Natural killer cell (primary cell): ENCODE measurements around the gene ATP8B3. TPM values are rescaled to one million over a fixed set of nuclear protein-coding genes. Genes with fewer than 3 reads are reported as not detected.

Source experiments
- ATAC-seq, 3 donors: fragments of 150-1000 bp in 2 of 3; fragments of 200-7000 bp in 1 of 3; cut with Tn5 transposase; 1 replicate in 1 of 3; 2 replicates in 2 of 3; pipeline ENCODE4 v1.10.0; 2021; ENCODE audit warnings: mild to moderate bottlenecking in 2 of 3, moderate library complexity in 2 of 3
- DNase-seq, 2 donors: peaks; one replicate each; pipeline versions ENCODE4 v3.0.0 to v3.0.0-alpha.2; 2013 to 2021; ENCODE audit warnings: mixed read lengths in 1 of 2
- H3K27ac ChIP-seq: one replicate; pipeline ENCODE4 v1.5.1; 2013; ENCODE audit warnings: mild to moderate bottlenecking, low read length
- H3K27me3 ChIP-seq: one replicate; pipeline ENCODE4 v1.6.1; 2013; ENCODE audit warnings: low read length; ENCODE audit not compliant: control insufficient read depth, insufficient read depth
- H3K36me3 ChIP-seq: one replicate; pipeline ENCODE4 v1.6.1; 2013; ENCODE audit warnings: low read length; ENCODE audit not compliant: control insufficient read depth, insufficient read depth
- H3K4me1 ChIP-seq: one replicate; pipeline ENCODE4 v1.6.1; 2013; ENCODE audit warnings: low read length; ENCODE audit not compliant: control insufficient read depth, insufficient read depth
- H3K4me3 ChIP-seq: one replicate; pipeline ENCODE4 v1.5.1; 2013; ENCODE audit warnings: low read length
- H3K9me3 ChIP-seq: one replicate; pipeline ENCODE4 v1.6.1; 2013; ENCODE audit warnings: low read length; ENCODE audit not compliant: control insufficient read depth, insufficient read depth
- H3K27ac Mint-ChIP-seq, 2 donors: one replicate each; pipeline ENCODE4 v1.8.0; 2022; ENCODE audit warnings: mild to moderate bottlenecking in 2 of 2, mixed read lengths in 2 of 2, moderate library complexity in 1 of 2
- H3K27me3 Mint-ChIP-seq, 2 donors: one replicate each; pipeline ENCODE4 v1.8.0; 2022; ENCODE audit warnings: low read depth in 2 of 2, mixed read lengths in 2 of 2
- H3K36me3 Mint-ChIP-seq: one replicate; pipeline ENCODE4 v1.8.0; 2022; ENCODE audit warnings: mixed read lengths
- H3K4me1 Mint-ChIP-seq, 2 donors: one replicate each; pipeline ENCODE4 v1.8.0; 2022; ENCODE audit warnings: mixed read lengths in 2 of 2
- H3K4me3 Mint-ChIP-seq: one replicate; pipeline ENCODE4 v1.8.0; 2022; ENCODE audit warnings: mild to moderate bottlenecking, moderate library complexity, mixed read lengths
- H3K9me3 Mint-ChIP-seq, 2 donors: one replicate each; pipeline ENCODE4 v1.8.0; 2022; ENCODE audit warnings: mixed read lengths in 2 of 2
- CTCF ChIP-seq: fragments of 200-600 bp; IDR thresholded peaks from one replicate; pipeline ENCODE4 v1.8.0; 2022; ENCODE audit warnings: antibody characterized with exemption
- WGBS: methylation state at CpG from one replicate; pipeline ENCODE4 v1.1.7; 2013; ENCODE audit warnings: missing lambda C conversion rate; ENCODE audit not compliant: insufficient coverage; 5-methylcytosine and 5-hydroxymethylcytosine counted together
- intact Hi-C: fragments of 100-400 bp; cut with micrococcal nuclease; formaldehyde crosslinking; loops from one replicate; pipeline ENCODE4 v1.14.2; 2022
- total RNA-seq, 4 donors: library from RNA; stranded (reverse); fragments of 120-200 nt in 1 of 4; gene quantifications; one replicate each; pipeline versions ENCODE4 v1.2.3 to v1.2.4, GENCODE V29; 2013 to 2022

The ATP8B3 gene
- total RNA-seq, 3 donors from 2014 or later (not counting 1 experiment from before 2014, with no cell fraction given): 5.3 to 11.5 (median 11.2) TPM

DNA sequence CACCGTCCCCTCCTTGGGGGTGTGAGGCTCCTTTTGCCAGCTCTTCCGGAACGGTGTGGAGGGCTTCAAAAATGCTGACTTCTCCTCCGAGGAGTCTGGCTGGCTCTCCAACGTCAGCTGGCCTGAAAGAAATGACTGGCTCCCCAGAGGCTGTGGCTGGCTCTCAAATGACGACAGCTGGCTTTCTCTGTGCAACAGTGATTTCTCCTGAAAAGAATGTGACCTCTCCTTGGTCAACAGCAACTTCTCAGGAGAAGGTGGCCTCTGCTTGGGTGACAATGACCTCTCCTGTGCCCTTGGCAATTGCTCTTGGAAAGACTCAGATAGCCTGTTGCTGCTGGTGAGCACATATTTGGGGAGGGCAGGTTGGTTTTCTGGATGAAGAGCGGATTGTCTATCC, 29.6 kb downstream of the ATP8B3 start:
- WGBS: 87% methylated on average over 7 of the region's 7 CpGs
- Mint-ChIP-seq H3K27me3 (peaks cover 10 to 29% of the 10 kb centered on the region in 2 donors), H3K27ac (no peak overlapping the region), H3K4me3 (no peak overlapping the region), H3K9me3 (no peaks in the 10 kb centered on the region), H3K4me1 (no peaks in the 10 kb centered on the region), H3K36me3 (no peaks in the 10 kb centered on the region)
- Histone ChIP-seq H3K4me3 (no peak overlapping the region), H3K27ac (no peak overlapping the region), H3K9me3 (peaks cover 9% of the 10 kb centered on the region), H3K36me3 (no peaks in the 10 kb centered on the region), H3K4me1 (no peaks in the 10 kb centered on the region), H3K27me3 (peaks cover 15% of the 10 kb centered on the region)
- no peak for TF ChIP-seq CTCF
- DNase-seq: no peak
- intact Hi-C loops: no loop called here
- ATAC-seq: no peak

- Histone ChIP-seq H3K27ac (no peak overlapping the region), H3K9me3 (peaks cover 12% of the 10 kb centered on the region), H3K27me3 (peaks cover 24% of the 10 kb centered on the region), H3K4me1 (no peaks in the 10 kb centered on the region), H3K36me3 (no peaks in the 10 kb centered on the region), H3K4me3 (no peak overlapping the region)
- WGBS: 45% methylated on average over 10 of the region's 14 CpGs
- no peak overlapping the region for H3K4me3 Mint-ChIP-seq
- no peaks in the 10 kb centered on the region for H3K36me3 Mint-ChIP-seq
- no peak overlapping the region for H3K27ac Mint-ChIP-seq
- no peak for TF ChIP-seq CTCF
- no peak for DNase-seq
- intact Hi-C loops: no loop called here
- ATAC-seq: no peak
- peaks cover 21 to 39% of the 10 kb centered on the region in 2 donors for H3K27me3 Mint-ChIP-seq
- H3K4me1 Mint-ChIP-seq: no peaks in the 10 kb centered on the region
- H3K9me3 Mint-ChIP-seq: no peaks in the 10 kb centered on the region
Measured at GRCh38 chr19:1780272-1780958, 31.7 kb downstream of the ATP8B3 start.

- 33% methylated on average over 16 of the region's 16 CpGs for WGBS
- Mint-ChIP-seq H3K36me3 (no peaks in the 10 kb centered on the region), H3K27me3 (peaks cover 21 to 42% of the 10 kb centered on the region in 2 donors), H3K27ac (no peak overlapping the region), H3K4me3 (no peak overlapping the region), H3K4me1 (no peaks in the 10 kb centered on the region), H3K9me3 (no peaks in the 10 kb centered on the region)
- no peaks in the 10 kb centered on the region for H3K36me3 ChIP-seq
- no peak overlapping the region for H3K27ac ChIP-seq
- no peaks in the 10 kb centered on the region for H3K4me1 ChIP-seq
- no peak overlapping the region for H3K4me3 ChIP-seq
- intact Hi-C loops: no loop called here
- ATAC-seq (no peak), DNase-seq (no peak)
- peaks cover 13% of the 10 kb centered on the region for H3K9me3 ChIP-seq
- H3K27me3 ChIP-seq: peaks cover 28% of the 10 kb centered on the region
- no peak for TF ChIP-seq CTCF
Measured at GRCh38 chr19:1779574-1779973, 32.5 kb downstream of the ATP8B3 start.

DNA sequence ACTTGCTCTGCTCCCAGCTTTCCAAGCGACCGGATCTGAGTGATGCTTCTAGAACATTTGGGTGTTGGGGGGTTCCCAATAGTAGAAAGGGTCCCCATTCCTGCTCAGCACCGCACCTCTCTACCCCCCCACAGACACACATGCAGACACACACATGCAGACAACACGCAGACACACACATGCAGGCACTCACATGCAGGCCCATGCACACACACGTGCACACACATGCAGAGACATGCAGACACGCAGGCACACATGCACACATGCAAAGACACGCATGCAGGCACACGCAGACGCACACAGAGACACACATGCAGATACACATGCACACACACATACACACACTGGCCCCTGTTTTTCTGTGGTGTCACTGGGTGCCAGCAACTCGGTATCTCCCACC, 34.9 kb downstream of the ATP8B3 start:
- H3K4me3 ChIP-seq: no peak overlapping the region
- no peak for TF ChIP-seq CTCF
- ATAC-seq (no peak), DNase-seq (no peak)
- Mint-ChIP-seq H3K4me3 (no peak overlapping the region), H3K4me1 (no peaks in the 10 kb centered on the region), H3K36me3 (no peaks in the 10 kb centered on the region), H3K27me3 (peaks cover 43 to 54% of the 10 kb centered on the region in 2 donors), H3K27ac (no peak overlapping the region), H3K9me3 (no peaks in the 10 kb centered on the region)
- intact Hi-C loops: no loop called here
- 72% methylated on average over 8 of the region's 10 CpGs for WGBS
- peaks cover 34% of the 10 kb centered on the region for H3K27me3 ChIP-seq
- peaks cover 11% of the 10 kb centered on the region for H3K9me3 ChIP-seq
- no peaks in the 10 kb centered on the region for H3K36me3 ChIP-seq
- no peak overlapping the region for H3K27ac ChIP-seq
- H3K4me1 ChIP-seq: no peaks in the 10 kb centered on the region
